ENCODE measurements around the gene DPP6. TPM values are rescaled to one million over a fixed set of nuclear protein-coding genes. Genes with fewer than 3 reads are reported as not detected.

Gene DPP6
- total and polyA plus RNA-seq, 8 donors: 1.0 to 11.2 (median 2.6) TPM

DNA sequence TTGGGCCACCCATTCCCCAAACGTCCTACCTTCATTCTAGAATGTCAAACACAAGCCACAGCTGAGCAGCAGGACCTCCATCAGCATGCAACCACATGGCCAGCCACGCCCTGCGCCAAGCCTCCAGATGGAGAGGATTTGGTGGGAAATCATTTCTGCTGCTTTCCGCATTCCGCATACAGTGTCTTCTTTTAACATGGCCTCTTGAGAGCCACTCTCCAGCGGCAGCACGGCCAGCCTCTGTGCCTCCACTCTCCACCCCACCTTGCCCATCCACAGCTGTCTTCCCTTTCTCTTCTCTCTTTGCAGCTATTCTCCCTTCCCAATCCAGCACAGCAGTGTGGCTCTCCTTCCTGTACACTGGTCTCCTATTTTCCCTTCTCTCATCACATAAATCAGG is 561.6 kb downstream of the DPP6 start:
- Histone ChIP-seq H3K4me1 (no peaks in the 10 kb centered on the region), H3K27me3 (no peaks in the 10 kb centered on the region), H3K4me3 (no peak overlapping the region), H3K36me3 (no peaks in the 10 kb centered on the region), H3K27ac (no peak overlapping the region), H3K9me3 (no peaks in the 10 kb centered on the region)
- DNase-seq (no peak), FAIRE-seq (no peak), ATAC-seq (no peak)
- no peak for TF ChIP-seq CTCF (IDR thresholded peaks at IDR 0.05)
- WGBS, 2 donors: 80 to 81% methylated on average over 7 of the region's 7 CpGs
- intact Hi-C loops (cut with DNase I): no loop called here

- no peaks in the 10 kb centered on the region for H3K36me3 ChIP-seq
- H3K27ac ChIP-seq: no peak overlapping the region
- FAIRE-seq: no peak
- no peaks in the 10 kb centered on the region for H3K4me1 ChIP-seq
- intact Hi-C loops (cut with DNase I): no loop called here
- H3K4me3 ChIP-seq: no peak overlapping the region
- no peak for DNase-seq
- H3K27me3 ChIP-seq: no peaks in the 10 kb centered on the region
- 95 to 97% methylated on average over 9 of the region's 9 CpGs for WGBS, 2 donors
- no peaks in the 10 kb centered on the region for H3K9me3 ChIP-seq
- TF ChIP-seq CTCF (IDR thresholded peaks at IDR 0.05): no peak
- no peak for ATAC-seq
Measured at GRCh38 chr7:154620141-154620755, 568.0 kb downstream of the DPP6 start.

DNA sequence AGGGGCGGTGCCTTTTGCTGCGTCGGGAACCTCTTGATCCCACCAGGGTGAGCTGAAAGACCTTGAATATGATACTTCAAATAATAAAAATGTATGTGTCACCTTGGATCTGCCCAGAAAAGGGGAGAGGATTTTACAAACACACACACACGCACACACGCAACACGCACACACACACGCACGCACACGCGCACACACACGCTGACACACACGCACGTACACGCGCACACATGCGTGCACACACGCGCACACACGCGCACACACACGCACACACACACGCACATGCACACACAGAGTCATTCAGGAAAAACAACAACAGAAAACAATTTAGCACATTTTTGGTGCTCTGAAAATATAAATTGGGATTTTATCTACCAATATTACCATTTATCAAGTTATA is 571.2 kb downstream of the DPP6 start:
- no peak for TF ChIP-seq CTCF (IDR thresholded peaks at IDR 0.05)
- Histone ChIP-seq H3K36me3 (no peaks in the 10 kb centered on the region), H3K27ac (no peak overlapping the region), H3K27me3 (no peaks in the 10 kb centered on the region), H3K9me3 (no peaks in the 10 kb centered on the region), H3K4me3 (no peak overlapping the region), H3K4me1 (no peaks in the 10 kb centered on the region)
- DNase-seq (no peak), ATAC-seq (no peak), FAIRE-seq (no peak)
- WGBS, 2 donors: 79 to 87% methylated on average over 22 of the region's 22 CpGs
- intact Hi-C loops (cut with DNase I): no loop called here

DNA sequence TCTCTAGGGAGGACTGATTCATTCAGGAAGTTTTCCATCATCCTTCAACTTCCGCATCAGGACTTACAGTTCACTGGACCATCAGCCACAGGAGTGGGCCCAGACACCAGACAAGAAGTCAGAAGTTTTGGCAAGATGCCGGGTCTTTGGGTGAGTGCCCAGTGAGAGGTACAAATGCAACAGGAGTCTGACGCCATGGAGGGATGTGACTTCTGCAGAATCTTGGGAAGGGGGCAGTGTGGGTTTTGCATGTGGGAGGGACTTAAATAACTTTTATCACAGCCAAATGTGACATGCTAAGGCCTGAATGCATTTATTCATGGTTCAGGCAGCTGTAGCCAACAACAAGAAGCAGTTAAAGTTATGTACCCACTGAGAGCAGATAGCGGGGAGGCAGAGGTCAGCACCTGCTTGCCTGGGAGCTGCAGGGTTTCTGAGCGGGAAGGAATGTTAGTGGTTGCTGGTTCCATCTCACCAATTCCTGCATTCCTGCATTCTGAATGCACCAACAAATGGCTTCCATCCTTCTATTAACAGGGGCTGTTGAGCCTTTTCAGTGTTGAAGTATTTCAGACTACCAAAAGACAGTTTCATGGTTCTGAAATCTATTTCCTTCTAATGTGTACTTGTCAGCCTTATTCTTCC is 575.6 kb downstream of the DPP6 start:
- H3K27ac ChIP-seq: no peak overlapping the region
- DNase-seq: no peak
- no peak overlapping the region for H3K4me3 ChIP-seq
- H3K9me3 ChIP-seq: no peaks in the 10 kb centered on the region
- H3K36me3 ChIP-seq: no peaks in the 10 kb centered on the region
- no peaks in the 10 kb centered on the region for H3K4me1 ChIP-seq
- intact Hi-C loops (cut with DNase I): no loop called here
- no peak for TF ChIP-seq CTCF (IDR thresholded peaks at IDR 0.05)
- no peak for FAIRE-seq
- H3K27me3 ChIP-seq: peaks cover 0 to 9% (median 0%) of the 10 kb centered on the region in 4 donors
- 68% methylated on average over 5 of the region's 5 CpGs for WGBS, 2 donors
- no peak for ATAC-seq

GRCh38 chr7:154628556-154628955 is 576.4 kb downstream of the DPP6 start:
- TF ChIP-seq CTCF (IDR thresholded peaks at IDR 0.05): no peak
- H3K36me3 ChIP-seq: no peaks in the 10 kb centered on the region
- WGBS, 2 donors: 40 to 58% methylated on average over 7 of the region's 7 CpGs
- intact Hi-C loops (cut with DNase I): no loop called here
- no peaks in the 10 kb centered on the region for H3K4me1 ChIP-seq
- FAIRE-seq (no peak), DNase-seq (no peak), ATAC-seq (no peak)
- H3K27me3 ChIP-seq: peaks cover 0 to 9% (median 0%) of the 10 kb centered on the region in 4 donors
- H3K9me3 ChIP-seq: no peaks in the 10 kb centered on the region
- H3K4me3 ChIP-seq: no peak overlapping the region
- H3K27ac ChIP-seq: no peak overlapping the region
